Adipose tissue (tissue), 3 donors: ENCODE results near the gene RPS14. TPM values are rescaled to one million over a fixed set of nuclear protein-coding genes. Genes with fewer than 3 reads are reported as not detected.
"Not testable (repeated sequence)": the region's sequence is repeated elsewhere in the genome, so short reads cannot be mapped to it uniquely, and the experiment has no call there.

ENCODE experiments used
- H3K27ac ChIP-seq: one replicate; pipeline ENCODE4 v1.5.1; 2013; ENCODE audit warnings: low read depth, low read length
- WGBS, 3 donors: extraction: QIAGEN DNeasy Blood & Tissue Kit; methylation state at CpG; one replicate each; pipeline ENCODE4 v1.1.7; 2013; 5-methylcytosine and 5-hydroxymethylcytosine counted together
- polyA plus RNA-seq, 3 donors: library from polyadenylated mRNA; stranded (reverse); fragments of 200-250 nt; gene quantifications; one replicate each; pipeline ENCODE4 v1.2.3, GENCODE V29; 2013
- donor health status: healthy with polysubstance abuse.
- donor health status: Bipolar disorder and iron deficiency.
- donor health status: healthy.

RPS14 gene
- polyA plus RNA-seq, 3 donors = 3,447 to 4,480 (median 4,248) TPM

- WGBS, 3 donors = 11 to 21% (median 16%) methylated on average over 23 to 28 of the region's 28 CpGs
These were observed 35.6 kb upstream of the RPS14 start for GRCh38 chr5:150484964-150485692.

GRCh38 chr5:150481972-150482406 is 32.5 kb upstream of the RPS14 start:
- no peak overlapping the region for H3K27ac ChIP-seq

More at GRCh38 chr5:150484964-150485692, 35.6 kb upstream of the RPS14 start:
- H3K27ac ChIP-seq = peak overlapping the region; percentile 89

DNA sequence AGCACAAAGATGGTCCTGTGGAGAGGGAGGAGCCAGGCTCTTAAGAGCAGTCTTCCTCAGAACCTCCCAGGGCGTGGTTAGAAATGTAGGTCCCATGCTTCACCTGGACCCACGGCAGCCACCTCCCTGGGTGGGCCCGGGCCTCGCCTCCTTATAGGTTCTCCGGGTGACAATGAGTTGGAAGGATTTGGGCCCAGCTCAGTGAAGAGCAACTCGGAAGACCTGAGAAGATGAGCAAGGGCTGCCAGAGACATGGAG is 32.1 kb upstream of the RPS14 start:
- H3K27ac ChIP-seq = no peak overlapping the region
- 83 to 93% (median 92%) methylated on average over 6 of the region's 6 CpGs for WGBS, 3 donors

More at GRCh38 chr5:150481972-150482406, 32.5 kb upstream of the RPS14 start:
- 27 to 74% (median 71%) methylated on average over 6 of the region's 6 CpGs for WGBS, 3 donors

DNA sequence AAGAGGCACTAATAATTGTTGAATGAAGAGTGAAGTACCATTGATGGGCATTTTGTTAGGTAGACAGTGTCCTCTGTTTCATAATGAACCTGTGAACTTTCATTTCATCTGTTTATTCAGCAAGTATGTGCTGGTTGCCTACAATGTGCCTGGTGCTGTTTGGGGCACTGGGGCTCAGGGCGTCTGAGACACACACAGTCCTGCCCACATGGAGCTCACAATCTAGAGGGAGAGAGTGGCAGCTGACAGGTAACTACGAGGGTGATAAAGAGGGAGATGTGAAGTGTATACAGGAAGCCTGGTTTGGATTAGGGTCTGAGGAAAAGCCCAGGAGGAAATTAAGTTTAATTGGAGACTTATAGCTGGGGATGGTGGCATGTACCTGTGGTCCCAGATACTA is 29.9 kb upstream of the RPS14 start:
- no peak overlapping the region for H3K27ac ChIP-seq
- 74 to 82% (median 75%) methylated on average over 2 of the region's 2 CpGs for WGBS, 3 donors

GRCh38 chr5:150476568-150476967 is 27.0 kb upstream of the RPS14 start:
- not testable (repeated sequence) for H3K27ac ChIP-seq
- 85 to 88% (median 87%) methylated on average over 6 of the region's 6 CpGs for WGBS, 3 donors

GRCh38 chr5:150473673-150474358 is 24.3 kb upstream of the RPS14 start:
- WGBS, 3 donors = 84 to 89% (median 88%) methylated on average over 12 of the region's 12 CpGs
- no peak overlapping the region for H3K27ac ChIP-seq

- WGBS, 3 donors = 65 to 82% (median 72%) methylated on average over 6 of the region's 6 CpGs
- no peak overlapping the region for H3K27ac ChIP-seq
These were observed 20.4 kb upstream of the RPS14 start for GRCh38 chr5:150469718-150470469.

GRCh38 chr5:150468206-150468605 is 18.7 kb upstream of the RPS14 start:
- H3K27ac ChIP-seq = no peak overlapping the region
- 91 to 93% (median 92%) methylated on average over 4 of the region's 4 CpGs for WGBS, 3 donors

- WGBS, 3 donors = 53 to 82% (median 55%) methylated on average over 8 of the region's 8 CpGs
- H3K27ac ChIP-seq = no peak overlapping the region
These were observed 16.4 kb upstream of the RPS14 start for GRCh38 chr5:150465927-150466326.

GRCh38 chr5:150464554-150465012 is 15.0 kb upstream of the RPS14 start:
- H3K27ac ChIP-seq = no peak overlapping the region
- WGBS, 3 donors = 36 to 71% (median 44%) methylated on average over 6 of the region's 6 CpGs

DNA sequence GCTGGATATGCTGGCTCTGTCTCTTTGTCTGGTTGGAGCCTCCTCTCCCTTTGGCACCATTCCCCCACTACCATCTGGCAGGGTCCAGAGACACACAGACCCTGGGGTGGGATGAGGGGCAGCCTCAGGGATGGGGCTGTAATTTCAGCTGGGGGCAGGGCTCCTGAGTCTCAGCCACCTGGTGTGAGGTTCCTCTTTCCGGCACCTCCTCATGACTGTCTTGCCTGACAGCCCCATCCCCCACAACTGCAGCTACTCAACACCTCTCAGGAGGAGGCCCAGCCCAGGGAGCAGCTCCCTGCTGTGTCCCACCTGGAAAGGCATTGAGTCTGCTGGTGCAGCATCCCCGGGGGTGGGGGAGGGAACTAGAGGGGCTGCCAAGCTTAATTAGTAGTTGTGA is 11.7 kb upstream of the RPS14 start:
- no peak overlapping the region for H3K27ac ChIP-seq
- 41 to 61% (median 54%) methylated on average over 2 of the region's 2 CpGs for WGBS, 3 donors

GRCh38 chr5:150460781-150461180 is 11.2 kb upstream of the RPS14 start:
- WGBS, 3 donors = 56 to 78% (median 58%) methylated on average over 2 of the region's 2 CpGs
- H3K27ac ChIP-seq = no peak overlapping the region

- WGBS, 3 donors = 20 to 21% (median 21%) methylated on average over 36 of the region's 36 CpGs
- H3K27ac ChIP-seq = no peak overlapping the region
These were observed 9.4 kb upstream of the RPS14 start for GRCh38 chr5:150458802-150459557.

- 83 to 85% (median 85%) methylated on average over 16 of the region's 16 CpGs for WGBS, 3 donors
- no peak overlapping the region for H3K27ac ChIP-seq
These were observed 8.2 kb upstream of the RPS14 start for GRCh38 chr5:150457562-150458240.

GRCh38 chr5:150457121-150457520 is 7.6 kb upstream of the RPS14 start:
- 32 to 66% (median 35%) methylated on average over 6 of the region's 6 CpGs for WGBS, 3 donors
- H3K27ac ChIP-seq = no peak overlapping the region

GRCh38 chr5:150454492-150455229 is 5.1 kb upstream of the RPS14 start:
- H3K27ac ChIP-seq = no peak overlapping the region
- 55 to 80% (median 66%) methylated on average over 9 of the region's 9 CpGs for WGBS, 3 donors

DNA sequence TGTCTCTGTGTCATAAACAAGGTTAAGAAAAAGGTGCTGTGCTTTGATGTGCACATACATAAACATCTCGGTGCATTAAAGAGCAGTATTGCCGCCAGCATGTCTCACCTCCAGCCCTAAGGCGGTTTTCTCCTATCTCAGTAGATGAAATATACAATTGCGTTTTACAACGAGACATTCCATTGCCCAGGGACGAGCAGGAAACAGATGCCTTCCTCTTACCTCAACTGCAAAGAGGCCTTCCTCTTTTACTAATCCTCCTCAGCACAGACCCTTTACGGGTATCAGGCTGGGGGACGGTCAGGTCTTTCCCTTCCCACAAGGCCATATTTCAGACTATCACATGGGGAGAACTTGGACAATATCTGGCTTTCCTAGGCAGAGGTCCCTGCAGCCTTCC is 4.5 kb upstream of the RPS14 start:
- 27 to 66% (median 31%) methylated on average over 7 to 8 of the region's 8 CpGs for WGBS, 3 donors
- H3K27ac ChIP-seq = not testable (repeated sequence)
